DOHH2 (cell line): ENCODE measurements around the gene ETV6.

ENCODE experiments used
- H3F3A ChIP-seq: fragments of 200-600 bp; sonication (generic), shearing (Covaris generic); 2 replicates; pipeline ENCODE4 v1.6.0; 2016; ENCODE audit warnings: antibody characterized with exemption, mild to moderate bottlenecking; ENCODE audit not compliant: control insufficient read depth, insufficient read depth
- H3K27ac ChIP-seq: fragments of 200-600 bp; sonication (generic); 2 replicates; pipeline ENCODE4 v1.5.1; 2014; ENCODE audit warnings: low read depth, mild to moderate bottlenecking, low read length, moderate library complexity
- H3K27me3 ChIP-seq: fragments of 200-600 bp; sonication (generic); 2 replicates; pipeline ENCODE4 v1.6.1; 2014; ENCODE audit warnings: mild to moderate bottlenecking, low read length, mixed read lengths; ENCODE audit not compliant: control insufficient read depth
- H3K36me3 ChIP-seq: fragments of 200-600 bp; sonication (generic); 2 replicates; pipeline ENCODE4 v1.6.1; 2014; ENCODE audit warnings: mild to moderate bottlenecking, low read length, moderate library complexity, mixed read lengths; ENCODE audit not compliant: control insufficient read depth
- H3K4me1 ChIP-seq: fragments of 200-600 bp; sonication (generic); 2 replicates; pipeline ENCODE4 v1.6.1; 2014; ENCODE audit warnings: mild to moderate bottlenecking, low read length, mixed read lengths; ENCODE audit not compliant: control insufficient read depth
- H3K4me2 ChIP-seq: fragments of 200-600 bp; sonication (generic); 2 replicates; pipeline ENCODE4 v1.6.0; 2014; ENCODE audit warnings: mild to moderate bottlenecking, low read length, moderate library complexity
- H3K4me3 ChIP-seq: fragments of 200-600 bp; sonication (generic); 2 replicates; pipeline ENCODE4 v1.5.1; 2014; ENCODE audit warnings: mild to moderate bottlenecking, low read length, mixed read lengths
- H3K79me2 ChIP-seq: fragments of 200-600 bp; sonication (generic); 2 replicates; pipeline ENCODE4 v1.6.1; 2014; ENCODE audit warnings: mild to moderate bottlenecking, low read length, mixed read lengths; ENCODE audit not compliant: control insufficient read depth
- H3K9me2 ChIP-seq: fragments of 200-600 bp; sonication (generic); replicated peaks from 2 replicates; pipeline ENCODE4 v1.6.1; 2014; ENCODE audit warnings: mild to moderate bottlenecking, low read length, mixed read lengths; ENCODE audit not compliant: control insufficient read depth
- H3K9me3 ChIP-seq: fragments of 200-600 bp; sonication (generic); 2 replicates; pipeline ENCODE4 v1.6.1; 2014; ENCODE audit warnings: antibody characterized with exemption, low read length, mixed read lengths; ENCODE audit not compliant: control insufficient read depth, insufficient read depth
- H4K20me1 ChIP-seq: fragments of 200-600 bp; sonication (generic); 2 replicates; pipeline ENCODE4 v1.6.0; 2014; ENCODE audit warnings: low read depth, mild to moderate bottlenecking, antibody characterized with exemption, low read length, moderate library complexity; ENCODE audit not compliant: control insufficient read depth, insufficient read depth
- CTCF ChIP-seq: fragments of 200-600 bp; sonication (generic); IDR thresholded peaks from one replicate; pipeline ENCODE4 v1.5.1; 2014; ENCODE audit warnings: antibody characterized with exemption, mild to moderate bottlenecking, low read depth, low read length; ENCODE audit not compliant: poor library complexity, severe bottlenecking
- EZH2phosphoT487 ChIP-seq: fragments of 200-600 bp; sonication (generic); IDR thresholded peaks from 2 replicates; pipeline ENCODE4 v1.6.1; 2017; ENCODE audit warnings: borderline replicate concordance, mild to moderate bottlenecking, antibody characterized with exemption, low read length, moderate library complexity, mixed read lengths

The ETV6 gene

GRCh38 chr12:11661491-11662089 is 12.1 kb downstream of the ETV6 start:
- Histone ChIP-seq H3K79me2 (peaks cover 6% of the 10 kb centered on the region), H4K20me1 (no peaks in the 10 kb centered on the region), H3K36me3 (no peaks in the 10 kb centered on the region), H3K27ac (no peak overlapping the region), H3F3A (no peaks in the 10 kb centered on the region), H3K4me3 (no peak overlapping the region), H3K9me3 (no peaks in the 10 kb centered on the region), H3K4me1 (no peaks in the 10 kb centered on the region), H3K4me2 (no peak overlapping the region), H3K9me2 (no peaks in the 10 kb centered on the region), H3K27me3 (no peaks in the 10 kb centered on the region)
- TF ChIP-seq EZH2phosphoT487, result no peak

- Histone ChIP-seq H3K27ac (no peak overlapping the region), H3K4me2 (no peak overlapping the region), H3K9me2 (no peaks in the 10 kb centered on the region), H3K79me2 (peaks cover 4% of the 10 kb centered on the region), H3K27me3 (no peaks in the 10 kb centered on the region), H3K4me1 (no peaks in the 10 kb centered on the region), H3K4me3 (no peak overlapping the region), H3K36me3 (no peaks in the 10 kb centered on the region), H4K20me1 (no peaks in the 10 kb centered on the region), H3F3A (no peaks in the 10 kb centered on the region), H3K9me3 (no peaks in the 10 kb centered on the region)
- TF ChIP-seq CTCF, result no peak
- no peak for TF ChIP-seq EZH2phosphoT487
Measured at GRCh38 chr12:11662369-11662768, 12.9 kb downstream of the ETV6 start.

- no peaks in the 10 kb centered on the region; the same call in 1 of the 2 replicates for H3K79me2 ChIP-seq
- no peak overlapping the region for H3K27ac ChIP-seq
- H4K20me1 ChIP-seq, result no peaks in the 10 kb centered on the region
- TF ChIP-seq EZH2phosphoT487 (no peak), CTCF (no peak)
- no peaks in the 10 kb centered on the region for H3F3A ChIP-seq
- H3K4me1 ChIP-seq, result no peaks in the 10 kb centered on the region
- H3K36me3 ChIP-seq, result no peaks in the 10 kb centered on the region
- no peaks in the 10 kb centered on the region for H3K9me2 ChIP-seq
- no peak overlapping the region for H3K4me3 ChIP-seq
- no peaks in the 10 kb centered on the region for H3K27me3 ChIP-seq
- no peaks in the 10 kb centered on the region for H3K9me3 ChIP-seq
- H3K4me2 ChIP-seq, result no peak overlapping the region
Measured at GRCh38 chr12:11663130-11663529, 13.7 kb downstream of the ETV6 start.

GRCh38 chr12:11664101-11664500 is 14.6 kb downstream of the ETV6 start:
- Histone ChIP-seq H3K27ac (no peak overlapping the region), H4K20me1 (no peaks in the 10 kb centered on the region), H3K79me2 (no peaks in the 10 kb centered on the region; the same call in 1 of the 2 replicates)

More at GRCh38 chr12:11664101-11664500, 14.6 kb downstream of the ETV6 start:
- Histone ChIP-seq H3K4me1 (no peaks in the 10 kb centered on the region), H3K9me2 (no peaks in the 10 kb centered on the region), H3F3A (no peaks in the 10 kb centered on the region), H3K4me3 (no peak overlapping the region), H3K27me3 (no peaks in the 10 kb centered on the region), H3K9me3 (no peaks in the 10 kb centered on the region), H3K4me2 (no peak overlapping the region), H3K36me3 (no peaks in the 10 kb centered on the region)
- TF ChIP-seq EZH2phosphoT487 (no peak), CTCF (no peak)
